CD4-positive, alpha-beta T cell (primary cell): ENCODE measurements around the gene AQP7. TPM values are rescaled to one million over a fixed set of nuclear protein-coding genes. Genes with fewer than 3 reads are reported as not detected.
"Not testable (repeated sequence)": the region's sequence is repeated elsewhere in the genome, so short reads cannot be mapped to it uniquely, and the experiment has no call there.

ENCODE experiments used
- ATAC-seq: fragments of 200-7000 bp; cut with Tn5 transposase; one replicate; pipeline ENCODE4 v1.10.0; 2022; ENCODE audit warnings: mild to moderate bottlenecking; ENCODE audit not compliant: poor library complexity
- CTCF ChIA-PET: fragments of 350-600 bp; sonication (Branson Sonifier 250); formaldehyde crosslinking; loops from one replicate; lab custom pipeline; 2021; ENCODE audit warnings: antibody characterized with exemption, inconsistent platforms; lab: Charles Lee
- POLR2A ChIA-PET: fragments of 350-600 bp; sonication (Branson Sonifier 250); formaldehyde crosslinking; loops from one replicate; lab custom pipeline; 2021; ENCODE audit warnings: antibody characterized with exemption, inconsistent platforms; lab: Charles Lee
- DNase-seq, 14 experiments: peaks; one replicate each; pipeline ENCODE4 v3.0.0-alpha.2; 2013 to 2020; ENCODE audit warnings: mixed read lengths in 2 of 14
- H3K27ac ChIP-seq, 2 donors: one replicate each; pipeline versions ENCODE4 v1.5.1 to v1.7.0; 2013; ENCODE audit warnings: low read length in 2 of 2, low read depth in 1 of 2, mild to moderate bottlenecking in 1 of 2
- H3K27me3 ChIP-seq, 2 experiments: 1 replicate in 1 of 2; 2 replicates in 1 of 2; pipeline versions ENCODE4 v1.6.1 to v1.7.0; 2013; ENCODE audit warnings: low read length in 2 of 2, control low read depth in 1 of 2, mild to moderate bottlenecking in 1 of 2, moderate library complexity in 1 of 2; ENCODE audit not compliant: insufficient read depth in 2 of 2, control insufficient read depth in 1 of 2
- H3K36me3 ChIP-seq: one replicate; pipeline ENCODE4 v1.6.1; 2013; ENCODE audit warnings: low read length, control low read depth; ENCODE audit not compliant: insufficient read depth
- H3K4me1 ChIP-seq: one replicate; pipeline ENCODE4 v1.6.1; 2013; ENCODE audit warnings: low read length, control low read depth; ENCODE audit not compliant: insufficient read depth
- H3K4me3 ChIP-seq: one replicate; pipeline ENCODE4 v1.5.1; 2013; ENCODE audit warnings: mild to moderate bottlenecking, low read length, moderate library complexity
- H3K9me3 ChIP-seq, 2 experiments: 1 replicate in 1 of 2; 2 replicates in 1 of 2; pipeline versions ENCODE4 v1.6.1 to v1.7.0; 2013; ENCODE audit warnings: low read length in 2 of 2, mild to moderate bottlenecking in 2 of 2, control low read depth in 1 of 2, moderate library complexity in 1 of 2; ENCODE audit not compliant: control insufficient read depth in 1 of 2, insufficient read depth in 1 of 2
- H3K27ac Mint-ChIP-seq: one replicate; pipeline ENCODE4 v1.8.0; 2020; ENCODE audit warnings: mixed read lengths
- H3K27me3 Mint-ChIP-seq: one replicate; pipeline ENCODE4 v1.8.0; 2021; ENCODE audit warnings: mixed read lengths
- H3K36me3 Mint-ChIP-seq: one replicate; pipeline ENCODE4 v1.8.0; 2021; ENCODE audit warnings: low read depth, mixed read lengths
- H3K4me1 Mint-ChIP-seq: one replicate; pipeline ENCODE4 v1.8.0; 2021; ENCODE audit warnings: low read depth, mixed read lengths
- H3K4me3 Mint-ChIP-seq: one replicate; pipeline ENCODE4 v1.8.0; 2020; ENCODE audit warnings: mild to moderate bottlenecking, mixed read lengths
- H3K9me3 Mint-ChIP-seq: one replicate; pipeline ENCODE4 v1.8.0; 2020; ENCODE audit warnings: mixed read lengths
- CTCF ChIP-seq: fragments of 200-600 bp; IDR thresholded peaks from one replicate; pipeline ENCODE4 v1.8.0; 2022; ENCODE audit warnings: antibody characterized with exemption, mild to moderate bottlenecking
- intact Hi-C, 2 experiments: fragments of 100-400 bp; cut with DNase I in 1 of 2; cut with micrococcal nuclease in 1 of 2; formaldehyde crosslinking; loops; one replicate each; pipeline versions ENCODE4 v1.15.1 to v1.9.0; 2023 to 2025; cut with DNase I, micrococcal nuclease
- total RNA-seq, 174 experiments: library from RNA in 2 of 174; stranded (reverse) in 2 of 174; gene quantifications; one replicate each; pipeline ENCODE4 v1.2.3 and lab custom pipeline; 2021 to 2026

AQP7 gene
- total RNA-seq, 2 experiments from 2014 or later, result 0.25 to 0.27 TPM

- Mint-ChIP-seq H3K4me3 (no peak overlapping the region), H3K9me3 (no peaks in the 10 kb centered on the region), H3K27ac (no peak overlapping the region), H3K27me3 (no peaks in the 10 kb centered on the region), H3K4me1 (no peaks in the 10 kb centered on the region), H3K36me3 (no peaks in the 10 kb centered on the region)
- H3K27ac ChIP-seq, result no peak overlapping the region
- H3K27me3 ChIP-seq, result no peaks in the 10 kb centered on the region
- no peaks in the 10 kb centered on the region for H3K9me3 ChIP-seq
- no peaks in the 10 kb centered on the region for H3K36me3 ChIP-seq
- CTCF ChIA-PET, result no interaction called here
- intact Hi-C loops, result no loop called here
- ATAC-seq, result no peak
- no peak overlapping the region for H3K4me3 ChIP-seq
- POLR2A ChIA-PET, result no interaction called here
- no peak for DNase-seq
- no peak for TF ChIP-seq CTCF
- H3K4me1 ChIP-seq, result no peaks in the 10 kb centered on the region
Measured at GRCh38 chr9:33393581-33393980, 8.8 kb downstream of the AQP7 start.

- H3K4me1 Mint-ChIP-seq, H3K27me3 ChIP-seq, H3K36me3 Mint-ChIP-seq, H3K27ac ChIP-seq, POLR2A ChIA-PET, H3K4me3 ChIP-seq, H3K36me3 ChIP-seq, H3K27ac Mint-ChIP-seq, H3K4me3 Mint-ChIP-seq, H3K9me3 ChIP-seq, intact Hi-C loops, DNase-seq, H3K4me1 ChIP-seq, H3K9me3 Mint-ChIP-seq, H3K27me3 Mint-ChIP-seq, ATAC-seq: not testable (repeated sequence)
- CTCF ChIA-PET, result interaction anchor here (1.0 kb wide), 1 partner anchor 74 kb away, joined by 3 read pairs; no protein-coding TSS in a partner anchor
Measured at GRCh38 chr9:33392591-33393021, 9.8 kb downstream of the AQP7 start.

- H3K4me1 Mint-ChIP-seq, H3K4me3 ChIP-seq, H3K36me3 ChIP-seq, H3K27me3 ChIP-seq, H3K4me1 ChIP-seq, ATAC-seq, H3K4me3 Mint-ChIP-seq, H3K9me3 ChIP-seq, H3K27ac Mint-ChIP-seq, POLR2A ChIA-PET, H3K27me3 Mint-ChIP-seq, intact Hi-C loops, H3K36me3 Mint-ChIP-seq, H3K9me3 Mint-ChIP-seq, H3K27ac ChIP-seq, DNase-seq, CTCF ChIA-PET: not testable (repeated sequence)
Measured at GRCh38 chr9:33391111-33391771, 11.1 kb downstream of the AQP7 start.

GRCh38 chr9:33388110-33388994, 14.0 kb downstream of the AQP7 start:
- Histone ChIP-seq H3K4me3 (no peak overlapping the region), H3K27me3 (no peaks in the 10 kb centered on the region), H3K27ac (no peak overlapping the region), H3K36me3 (no peaks in the 10 kb centered on the region), H3K4me1 (no peaks in the 10 kb centered on the region), H3K9me3 (no peaks in the 10 kb centered on the region)
- DNase-seq, result no peak
- intact Hi-C loops, result no loop called here
- no peak overlapping the region for H3K4me3 Mint-ChIP-seq
- TF ChIP-seq CTCF, result no peak
- no peaks in the 10 kb centered on the region for H3K36me3 Mint-ChIP-seq
- H3K4me1 Mint-ChIP-seq, result no peaks in the 10 kb centered on the region
- no peak overlapping the region for H3K27ac Mint-ChIP-seq
- POLR2A ChIA-PET, result no interaction called here
- no peaks in the 10 kb centered on the region for H3K9me3 Mint-ChIP-seq
- no peak for ATAC-seq
- CTCF ChIA-PET, result no interaction called here
- H3K27me3 Mint-ChIP-seq, result no peaks in the 10 kb centered on the region

- H3K4me3 Mint-ChIP-seq, ATAC-seq, H3K27ac ChIP-seq, POLR2A ChIA-PET, H3K4me3 ChIP-seq, DNase-seq, intact Hi-C loops, H3K4me1 Mint-ChIP-seq, H3K36me3 ChIP-seq, H3K27me3 ChIP-seq, H3K4me1 ChIP-seq, H3K9me3 ChIP-seq, H3K27ac Mint-ChIP-seq, H3K27me3 Mint-ChIP-seq, CTCF ChIA-PET, H3K9me3 Mint-ChIP-seq, H3K36me3 Mint-ChIP-seq: not testable (repeated sequence)
Measured at GRCh38 chr9:33386998-33387397, 15.4 kb downstream of the AQP7 start.
